ENCODE results near the gene REC8. TPM values are rescaled to one million over a fixed set of nuclear protein-coding genes. Genes with fewer than 3 reads are reported as not detected.

REC8 gene
- total RNA-seq, 1 experiment from 2014 or later = 58.0 TPM

- Histone ChIP-seq H4K91ac (ENCODE audit: insufficient read length, low read depth, low read length) (no peak overlapping the region), H2BK12ac (ENCODE audit: insufficient read length, low read depth, low read length) (no peak overlapping the region), H3K9ac (ENCODE audit: extremely low read depth, insufficient read length, low read length) (no peak overlapping the region), H2AFZ (ENCODE audit: low read length) (no peak overlapping the region), H4K8ac (replicated peaks; ENCODE audit: insufficient read length, low read depth, low read length) (no peak overlapping the region), H2BK5ac (ENCODE audit: insufficient read length, low read length) (no peak overlapping the region), H3K4ac (ENCODE audit: low read depth, low read length) (no peak overlapping the region), H2BK15ac (ENCODE audit: low read depth, low read length) (no peak overlapping the region), H3K18ac (ENCODE audit: insufficient read length, low read depth, low read length) (no peak overlapping the region), H4K5ac (ENCODE audit: insufficient read length, low read depth, low read length) (no peak overlapping the region), H3K27ac (ENCODE audit: insufficient read length, low read depth, low read length) (no peak overlapping the region), H3K4me1 (ENCODE audit: insufficient read depth, low read length) (no peaks in the 10 kb centered on the region), H3K14ac (ENCODE audit: insufficient read depth, low read length) (no peak overlapping the region), H3K79me2 (ENCODE audit: insufficient read depth, low read length) (no peaks in the 10 kb centered on the region), H2BK20ac (ENCODE audit: low read depth, low read length, poor library complexity, severe bottlenecking) (no peak overlapping the region), H3K27me3 (ENCODE audit: insufficient read depth, low read length) (no peaks in the 10 kb centered on the region), H3K4me2 (ENCODE audit: insufficient read depth, insufficient read length, low read length) (no peak overlapping the region), H3T11ph (ENCODE audit: low read length) (no peak overlapping the region), H4K20me1 (ENCODE audit: control insufficient read depth, insufficient read depth, insufficient read length) (no peaks in the 10 kb centered on the region), H3K23me2 (ENCODE audit: insufficient read length, low read depth, low read length, poor library complexity, severe bottlenecking) (no peaks in the 10 kb centered on the region), H3K23ac (ENCODE audit: insufficient read length, low read depth, low read length) (no peak overlapping the region), H2BK120ac (ENCODE audit: low read depth, low read length, poor library complexity, severe bottlenecking) (no peak overlapping the region), H2AK5ac (ENCODE audit: insufficient read length, low read length) (no peak overlapping the region), H3K79me1 (ENCODE audit: insufficient read depth, low read depth, low read length, poor library complexity, severe bottlenecking) (no peaks in the 10 kb centered on the region), H3K56ac (ENCODE audit: insufficient read length, low read depth, low read length) (no peak overlapping the region), H3K9me3 (ENCODE audit: control insufficient read depth, low read depth, low read length) (no peaks in the 10 kb centered on the region)
- WGBS (ENCODE audit: extremely low coverage, insufficient read length, low lambda C conversion rate) = no CpG with 5 or more reads among the region's 12 CpGs
- Mint-ChIP-seq H3K27ac (no peak overlapping the region), H3K4me3 (no peak overlapping the region), H3K27me3 (ENCODE audit: low read depth) (no peaks in the 10 kb centered on the region; the same call in 1 of the 2 replicates), H3K36me3 (ENCODE audit: insufficient read depth in 1 of 3, low read depth in 3 of 3) (peaks cover 33 to 74% (median 59%) of the 10 kb centered on the region in 3 experiments), H3K9me3 (no peaks in the 10 kb centered on the region), H3K4me1 (no peaks in the 10 kb centered on the region)
- no peak for DNase-seq
- no peak for TF ChIP-seq CTCF (conservative IDR thresholded peaks at IDR 0.05)
Measured at GRCh38 chr14:24178399-24179178, 6.7 kb downstream of the REC8 start.
